ENCODE measurements around the gene C4BPB. TPM values are rescaled to one million over a fixed set of nuclear protein-coding genes. Genes with fewer than 3 reads are reported as not detected.
"Not testable (repeated sequence)": the region's sequence is repeated elsewhere in the genome, so short reads cannot be mapped to it uniquely, and the experiment has no call there.

C4BPB gene
- 1 to 10 TPM in 2 of 4 donors, not detected in 2; 1.6 to 2.7 TPM for total RNA-seq

- WGBS, 2 donors (ENCODE audit: low coverage in 1 of 2), result 86 to 87% methylated on average over 8 to 9 of the region's 9 CpGs
- H3K27me3 ChIP-seq, result no peaks in the 10 kb centered on the region
- H3K9me3 ChIP-seq, result no peaks in the 10 kb centered on the region
- no peak within 1 kb of the TSS for H3K4me3 ChIP-seq
- no peaks in the 10 kb centered on the region for H3K36me3 ChIP-seq
- TF ChIP-seq POLR2A (IDR thresholded peaks at IDR 0.05), result no peak
- no peak for TF ChIP-seq EP300 (IDR thresholded peaks at IDR 0.05)
- TF ChIP-seq CTCF (IDR thresholded peaks at IDR 0.05), result no peak
- TF ChIP-seq POLR2AphosphoS5 (IDR thresholded peaks at IDR 0.05), result no peak
- H3K27ac ChIP-seq, result no peak within 1 kb of the TSS
- no peak for ATAC-seq
- peaks cover 0 to 5% (median 0%) of the 10 kb centered on the region in 3 donors for H3K4me1 ChIP-seq
Measured at GRCh38 chr1:207088701-207089626, at the start of gene C4BPB. C4BPB (plus strand) TSS chr1:207088860; CDS start chr1:207089532, 672 bp downstream.

GRCh38 chr1:207039380-207040180 is 49.1 kb upstream of the C4BPB start:
- no peaks in the 10 kb centered on the region for H3K36me3 ChIP-seq
- H3K27ac ChIP-seq, result no peak overlapping the region
- no peak for ATAC-seq
- WGBS, 2 donors (ENCODE audit: low coverage in 1 of 2), result 63 to 86% methylated on average over 4 of the region's 4 CpGs
- TF ChIP-seq CTCF (IDR thresholded peaks at IDR 0.05), result no peak
- no peak for TF ChIP-seq POLR2AphosphoS5 (IDR thresholded peaks at IDR 0.05)
- no peak for TF ChIP-seq EP300 (IDR thresholded peaks at IDR 0.05)
- no peak for TF ChIP-seq POLR2A (IDR thresholded peaks at IDR 0.05)
- H3K4me1 ChIP-seq, result peaks cover 0 to 7% (median 0%) of the 10 kb centered on the region in 3 donors
- H3K9me3 ChIP-seq, result no peaks in the 10 kb centered on the region
- no peak overlapping the region for H3K4me3 ChIP-seq
- H3K27me3 ChIP-seq, result no peaks in the 10 kb centered on the region

- Histone ChIP-seq H3K4me3 (no peak overlapping the region), H3K27me3 (no peaks in the 10 kb centered on the region), H3K4me1 (peaks cover 0 to 12% (median 0%) of the 10 kb centered on the region in 3 donors), H3K27ac (no peak overlapping the region), H3K36me3 (no peaks in the 10 kb centered on the region), H3K9me3 (no peaks in the 10 kb centered on the region)
- TF ChIP-seq EP300 (IDR thresholded peaks at IDR 0.05), result no peak
- no peak for TF ChIP-seq POLR2A (IDR thresholded peaks at IDR 0.05)
- no peak for TF ChIP-seq POLR2AphosphoS5 (IDR thresholded peaks at IDR 0.05)
- TF ChIP-seq CTCF (IDR thresholded peaks at IDR 0.05), result no peak
- 58 to 69% methylated on average over 3 of the region's 3 CpGs for WGBS, 2 donors (ENCODE audit: low coverage in 1 of 2)
- no peak for ATAC-seq
Measured at GRCh38 chr1:207040181-207040533, 48.5 kb upstream of the C4BPB start.

GRCh38 chr1:207041397-207041796 is 47.3 kb upstream of the C4BPB start:
- peaks cover 0 to 24% (median 4%) of the 10 kb centered on the region in 3 donors for H3K4me1 ChIP-seq
- not testable (repeated sequence) for H3K27ac ChIP-seq, H3K4me3 ChIP-seq, H3K9me3 ChIP-seq, H3K27me3 ChIP-seq, ATAC-seq, H3K36me3 ChIP-seq
- 94% methylated on average over 2 of the region's 2 CpGs; no CpG with 5 or more reads in 1 of the 2 donors for WGBS, 2 donors (ENCODE audit: low coverage in 1 of 2)

GRCh38 chr1:207045453-207045852 is 43.2 kb upstream of the C4BPB start:
- Histone ChIP-seq H3K9me3 (no peaks in the 10 kb centered on the region), H3K27me3 (no peaks in the 10 kb centered on the region), H3K36me3 (peaks cover 0 to 17% of the 10 kb centered on the region in 2 donors), H3K4me3 (no peak overlapping the region), H3K27ac (no peak overlapping the region), H3K4me1 (peaks cover 0 to 59% (median 8%) of the 10 kb centered on the region in 3 donors)
- ATAC-seq, result no peak
- 60 to 62% methylated on average over 2 of the region's 2 CpGs for WGBS, 2 donors (ENCODE audit: low coverage in 1 of 2)
- TF ChIP-seq CTCF (IDR thresholded peaks at IDR 0.05) (no peak), POLR2AphosphoS5 (IDR thresholded peaks at IDR 0.05) (no peak), POLR2A (IDR thresholded peaks at IDR 0.05) (no peak), EP300 (IDR thresholded peaks at IDR 0.05) (no peak)
